KG1 (cell line): Measurements from ENCODE around the gene PDZD7.

ENCODE experiments used
- DNase-seq: peaks from one replicate; lab custom pipeline; 2025; lab: John Stamatoyannopoulos, UW

Gene PDZD7

GRCh38 chr10:101018600-101019439, 12.1 kb downstream of the PDZD7 start:
- DNase-seq, result peak; percentile 60

GRCh38 chr10:101018118-101018599, 12.8 kb downstream of the PDZD7 start:
- no peak for DNase-seq

GRCh38 chr10:101016814-101017213, 14.1 kb downstream of the PDZD7 start:
- no peak for DNase-seq

GRCh38 chr10:101015582-101015973, 15.4 kb downstream of the PDZD7 start:
- no peak for DNase-seq

GRCh38 chr10:101014966-101015581, 15.9 kb downstream of the PDZD7 start:
- no peak for DNase-seq

- DNase-seq, result peak; percentile 23
These were observed 16.6 kb downstream of the PDZD7 start for GRCh38 chr10:101014230-101014884.

- no peak for DNase-seq
These were observed 17.5 kb downstream of the PDZD7 start for GRCh38 chr10:101013365-101013825.

- peak; percentile 74 for DNase-seq
These were observed 18.2 kb downstream of the PDZD7 start for GRCh38 chr10:101012525-101013364.

GRCh38 chr10:101011517-101012423, 19.2 kb downstream of the PDZD7 start:
- no peak for DNase-seq

GRCh38 chr10:101010329-101010728, 20.6 kb downstream of the PDZD7 start:
- DNase-seq, result no peak

- DNase-seq, result no peak
These were observed 22.0 kb downstream of the PDZD7 start for GRCh38 chr10:101008823-101009423.

- no peak for DNase-seq
These were observed 22.8 kb downstream of the PDZD7 start for GRCh38 chr10:101007915-101008822.

GRCh38 chr10:101007099-101007711, 23.7 kb downstream of the PDZD7 start:
- DNase-seq, result no peak

- DNase-seq, result no peak
These were observed 24.3 kb downstream of the PDZD7 start for GRCh38 chr10:101006593-101007098.

- no peak for DNase-seq
These were observed 24.9 kb downstream of the PDZD7 start for GRCh38 chr10:101005869-101006567.

GRCh38 chr10:101005361-101005760, 25.6 kb downstream of the PDZD7 start:
- DNase-seq, result no peak

- no peak for DNase-seq
These were observed 27.2 kb downstream of the PDZD7 start for GRCh38 chr10:101003639-101004206.

- no peak for DNase-seq
These were observed 28.5 kb downstream of the PDZD7 start for GRCh38 chr10:101002456-101002855.
